GM12892 (cell line): Measurements from ENCODE around the gene C17orf78.

Experiments
- POLR2A ChIP-seq: IDR thresholded peaks from 2 replicates; pipeline ENCODE4 v1.6.1; 2011; ENCODE audit warnings: low read depth, low read length, control low read depth
- POLR2AphosphoS5 ChIP-seq: IDR thresholded peaks from 2 replicates; pipeline ENCODE4 v1.6.1; 2011; ENCODE audit warnings: low read depth, low read length, control low read depth
- TAF1 ChIP-seq: IDR thresholded peaks from 2 replicates; pipeline ENCODE4 v1.6.1; 2011; ENCODE audit warnings: low read depth, mild to moderate bottlenecking, control low read depth, low read length, borderline replicate concordance

GRCh38 chr17:37340804-37341203 is 35.0 kb upstream of the C17orf78 start:
- TF ChIP-seq POLR2A (no peak), TAF1 (no peak), POLR2AphosphoS5 (no peak)
